ENCODE measurements around the gene PPP1CA. TPM values are rescaled to one million over a fixed set of nuclear protein-coding genes. Genes with fewer than 3 reads are reported as not detected.

The PPP1CA gene
- total RNA-seq, 1 donor from 2014 or later: 159 TPM

DNA sequence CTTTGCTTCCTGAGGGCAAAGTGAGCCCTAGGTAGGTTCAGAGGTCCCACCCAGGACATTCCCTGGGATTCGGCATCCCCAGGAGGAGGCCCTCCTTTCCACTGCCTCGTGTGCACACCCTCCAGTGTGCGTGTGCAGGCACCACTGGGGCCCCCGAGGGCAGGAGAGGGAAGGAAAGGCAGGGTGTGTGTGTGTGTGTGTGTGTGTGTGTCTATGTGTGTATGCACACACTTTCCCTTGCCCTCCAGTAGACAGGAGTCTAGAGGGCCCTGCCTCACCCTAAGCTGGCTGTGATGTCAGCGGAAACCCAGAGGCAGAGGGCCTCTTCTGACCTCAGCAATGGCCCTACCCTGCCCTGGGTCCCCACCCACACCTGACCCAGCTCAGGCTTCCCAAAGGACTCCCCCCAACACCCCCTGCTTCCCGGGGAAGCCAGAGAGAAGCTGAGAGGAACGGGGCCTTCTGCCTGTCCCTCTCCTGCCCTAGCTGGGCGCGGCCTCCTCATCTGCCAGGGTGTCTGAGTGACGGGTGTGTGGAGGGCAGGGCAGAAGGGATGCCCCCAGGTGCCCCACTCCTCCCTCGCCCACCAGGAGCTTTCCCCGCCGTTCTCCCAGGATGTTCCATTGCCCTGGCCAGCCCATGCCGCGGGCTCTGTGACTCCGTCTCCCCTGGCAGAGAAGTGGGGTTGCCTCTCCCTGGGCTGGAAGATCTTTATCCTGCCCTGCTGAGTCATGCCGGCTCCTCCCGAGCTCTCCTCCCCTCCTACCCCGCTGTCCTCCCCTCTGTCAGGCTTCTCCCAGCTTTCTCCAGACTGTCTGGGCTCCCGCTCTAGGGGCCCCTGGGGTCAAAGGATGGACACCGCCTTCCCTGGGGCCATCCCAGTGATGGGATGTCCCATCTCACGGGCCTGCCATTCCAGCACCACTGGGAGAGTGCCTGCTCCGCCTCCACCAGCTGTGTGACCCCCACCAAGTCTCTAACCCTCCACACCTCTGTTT lies 22.3 kb downstream of the PPP1CA start:
- DNase-seq (ENCODE audit: low read depth) (no peak), FAIRE-seq (no peak)
- peak overlapping the region; percentile 62 for H2AFZ ChIP-seq (ENCODE audit: low read depth, low read length)
- H3K36me3 Mint-ChIP-seq (ENCODE audit: low read depth, unreplicated experiment): no peaks in the 10 kb centered on the region
- H3K27me3 ChIP-seq (ENCODE audit: insufficient read depth, low read length): no peaks in the 10 kb centered on the region
- peak overlapping the region; percentile 2 for H3K9ac ChIP-seq (ENCODE audit: low read length)
- no peak overlapping the region for H3K4me3 ChIP-seq (ENCODE audit: insufficient read depth, low read depth, low read length)
- no peaks in the 10 kb centered on the region for H3K9me3 Mint-ChIP-seq (ENCODE audit: unreplicated experiment)
- TF ChIP-seq, protein P1, sequence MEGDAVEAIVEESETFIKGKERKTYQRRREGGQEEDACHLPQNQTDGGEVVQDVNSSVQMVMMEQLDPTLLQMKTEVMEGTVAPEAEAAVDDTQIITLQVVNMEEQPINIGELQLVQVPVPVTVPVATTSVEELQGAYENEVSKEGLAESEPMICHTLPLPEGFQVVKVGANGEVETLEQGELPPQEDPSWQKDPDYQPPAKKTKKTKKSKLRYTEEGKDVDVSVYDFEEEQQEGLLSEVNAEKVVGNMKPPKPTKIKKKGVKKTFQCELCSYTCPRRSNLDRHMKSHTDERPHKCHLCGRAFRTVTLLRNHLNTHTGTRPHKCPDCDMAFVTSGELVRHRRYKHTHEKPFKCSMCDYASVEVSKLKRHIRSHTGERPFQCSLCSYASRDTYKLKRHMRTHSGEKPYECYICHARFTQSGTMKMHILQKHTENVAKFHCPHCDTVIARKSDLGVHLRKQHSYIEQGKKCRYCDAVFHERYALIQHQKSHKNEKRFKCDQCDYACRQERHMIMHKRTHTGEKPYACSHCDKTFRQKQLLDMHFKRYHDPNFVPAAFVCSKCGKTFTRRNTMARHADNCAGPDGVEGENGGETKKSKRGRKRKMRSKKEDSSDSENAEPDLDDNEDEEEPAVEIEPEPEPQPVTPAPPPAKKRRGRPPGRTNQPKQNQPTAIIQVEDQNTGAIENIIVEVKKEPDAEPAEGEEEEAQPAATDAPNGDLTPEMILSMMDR (IDR thresholded peaks at IDR 0.05; ENCODE audit: insufficient read depth, low read depth, low read length): no peak
- no peak for TF ChIP-seq EZH2 (IDR thresholded peaks at IDR 0.05; ENCODE audit: insufficient read depth, low read length)
- H3K27me3 Mint-ChIP-seq (ENCODE audit: low read depth, unreplicated experiment): peaks cover 6% of the 10 kb centered on the region
- peak overlapping the region; percentile 21 for H3K4me2 ChIP-seq (ENCODE audit: low read length)
- no peak overlapping the region for H3K27ac Mint-ChIP-seq (ENCODE audit: unreplicated experiment)
- H3K4me1 Mint-ChIP-seq (ENCODE audit: low read depth, unreplicated experiment): peaks cover 15% of the 10 kb centered on the region
- no peaks in the 10 kb centered on the region for H3K36me3 ChIP-seq (ENCODE audit: insufficient read depth, low read length)
- peaks cover 32% of the 10 kb centered on the region for H3K4me1 ChIP-seq (ENCODE audit: insufficient read depth, low read length)
- peak overlapping the region; percentile 23 for H3K4me3 Mint-ChIP-seq (ENCODE audit: unreplicated experiment)
- H3K9me3 ChIP-seq (ENCODE audit: insufficient read depth, low read depth, low read length): no peaks in the 10 kb centered on the region
- no peaks in the 10 kb centered on the region for H4K20me1 ChIP-seq (ENCODE audit: insufficient read depth, low read length)
- H3K79me2 ChIP-seq (ENCODE audit: insufficient read depth, low read length): no peaks in the 10 kb centered on the region
- H3K27ac ChIP-seq (ENCODE audit: low read depth, low read length): no peak overlapping the region

DNA sequence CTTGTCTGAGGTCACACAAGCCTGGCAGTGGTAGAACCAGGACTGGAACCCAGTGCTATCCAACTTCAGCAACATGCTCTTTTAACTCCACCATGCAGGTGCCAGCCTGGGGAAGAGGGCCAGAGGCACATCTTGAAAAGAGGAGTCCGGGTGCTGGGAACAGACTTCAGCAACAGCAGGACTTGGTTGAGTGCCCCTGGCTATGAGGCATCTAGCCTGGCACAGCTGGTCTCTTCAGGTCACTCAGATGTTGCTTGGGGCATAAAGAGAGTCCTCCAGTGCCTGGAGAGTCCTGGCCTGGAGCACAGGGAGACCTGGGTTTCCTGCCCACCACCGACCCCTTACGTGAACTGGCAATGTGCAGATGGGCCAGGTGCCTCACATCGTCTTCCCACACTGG lies 23.1 kb downstream of the PPP1CA start:
- no peak overlapping the region for H3K4me3 Mint-ChIP-seq (ENCODE audit: unreplicated experiment)
- H3K9me3 Mint-ChIP-seq (ENCODE audit: unreplicated experiment): no peaks in the 10 kb centered on the region
- peaks cover 35% of the 10 kb centered on the region for H3K4me1 ChIP-seq (ENCODE audit: insufficient read depth, low read length)
- H3K27me3 ChIP-seq (ENCODE audit: insufficient read depth, low read length): no peaks in the 10 kb centered on the region
- H3K27ac Mint-ChIP-seq (ENCODE audit: unreplicated experiment): no peak overlapping the region
- no peaks in the 10 kb centered on the region for H4K20me1 ChIP-seq (ENCODE audit: insufficient read depth, low read length)
- H3K27me3 Mint-ChIP-seq (ENCODE audit: low read depth, unreplicated experiment): peaks cover 6% of the 10 kb centered on the region
- H3K36me3 ChIP-seq (ENCODE audit: insufficient read depth, low read length): no peaks in the 10 kb centered on the region
- no peaks in the 10 kb centered on the region for H3K79me2 ChIP-seq (ENCODE audit: insufficient read depth, low read length)
- H3K4me1 Mint-ChIP-seq (ENCODE audit: low read depth, unreplicated experiment): peaks cover 16% of the 10 kb centered on the region
- DNase-seq (ENCODE audit: low read depth) (no peak), FAIRE-seq (no peak)
- H3K27ac ChIP-seq (ENCODE audit: low read depth, low read length): no peak overlapping the region
- no peak overlapping the region for H3K4me3 ChIP-seq (ENCODE audit: insufficient read depth, low read depth, low read length)
- H3K36me3 Mint-ChIP-seq (ENCODE audit: low read depth, unreplicated experiment): no peaks in the 10 kb centered on the region
- TF ChIP-seq, protein P1 (IDR thresholded peaks at IDR 0.05; ENCODE audit: insufficient read depth, low read depth, low read length): no peak
- TF ChIP-seq EZH2 (IDR thresholded peaks at IDR 0.05; ENCODE audit: insufficient read depth, low read length): no peak
- no peak overlapping the region for H2AFZ ChIP-seq (ENCODE audit: low read depth, low read length)
- H3K9ac ChIP-seq (ENCODE audit: low read length): no peak overlapping the region
- H3K9me3 ChIP-seq (ENCODE audit: insufficient read depth, low read depth, low read length): no peaks in the 10 kb centered on the region
- H3K4me2 ChIP-seq (ENCODE audit: low read length): no peak overlapping the region
